GM12878 (cell line): ENCODE data around the gene CUL9. TPM values are rescaled to one million over a fixed set of nuclear protein-coding genes. Genes with fewer than 3 reads are reported as not detected.

Experiments used
- ATAC-seq: fragments of 200-7000 bp; cut with Tn5 transposase; 3 replicates; pipeline ENCODE4 v1.9.1; 2020; ENCODE audit warnings: mild to moderate bottlenecking, moderate library complexity
- BruUV-seq: library from RNA; stranded (reverse); fragments of 400-500 nt; replicated peaks from 2 replicates; lab custom pipeline; 2021; lab: Mats Ljungman, UMichigan
- CTCF ChIA-PET: fragments of 300-600 bp; sonication (Branson Sonifier 250); formaldehyde crosslinking; extraction: SDS; loops from one replicate; lab custom pipeline; 2021; ENCODE audit warnings: inconsistent platforms; lab: Yijun Ruan, JAX
- POLR2A ChIA-PET: fragments of 350-600 bp; formaldehyde crosslinking; extraction: SDS; loops from one replicate; lab custom pipeline; 2021; ENCODE audit warnings: inconsistent platforms; lab: Charles Lee
- RAD21 ChIA-PET: fragments of 300-600 bp; sonication (Branson Sonifier 250); formaldehyde crosslinking; loops from one replicate; lab custom pipeline; 2023; ENCODE audit warnings: antibody characterized with exemption; ENCODE audit not compliant: unreplicated experiment; lab: Charles Lee
- SMC1A ChIA-PET: fragments of 300-600 bp; sonication (Branson Sonifier 250); formaldehyde crosslinking; loops from one replicate; lab custom pipeline; 2023; ENCODE audit not compliant: unreplicated experiment, uncharacterized antibody; lab: Charles Lee
- DNase-seq: peaks from one replicate; pipeline ENCODE4 v3.0.0-alpha.2; 2011; ENCODE audit warnings: low read depth, low spot score
- FAIRE-seq: peaks from 3 replicates; lab custom pipeline; 2011; peaks lifted over from hg19 to GRCh38; lab: Jason Lieb, UNC
- H2AFZ ChIP-seq: 2 replicates; pipeline ENCODE4 v1.6.0; 2011; ENCODE audit warnings: low read depth, low read length, control low read depth; ENCODE audit not compliant: control insufficient read depth
- H3K27ac ChIP-seq: 2 replicates; pipeline ENCODE4 v1.5.1; 2011; ENCODE audit warnings: control low read depth; ENCODE audit not compliant: control insufficient read depth, insufficient read depth
- H3K27me3 ChIP-seq, 2 experiments: replicated peaks in 1 of 2; 2 replicates each; pipeline versions ENCODE4 v1.6.0 to v1.6.1; 2011; ENCODE audit warnings: low read length in 1 of 2; ENCODE audit not compliant: control insufficient read depth in 2 of 2, insufficient read depth in 2 of 2
- H3K36me3 ChIP-seq, 2 experiments: 2 replicates each; pipeline ENCODE4 v1.5.1; 2011; ENCODE audit warnings: low read length in 1 of 2; ENCODE audit not compliant: control insufficient read depth in 2 of 2, insufficient read depth in 2 of 2
- H3K4me1 ChIP-seq: 2 replicates; pipeline ENCODE4 v1.6.1; 2011; ENCODE audit warnings: mild to moderate bottlenecking, low read length, moderate library complexity, mixed read lengths; ENCODE audit not compliant: control insufficient read depth, insufficient read depth
- H3K4me2 ChIP-seq: 2 replicates; pipeline ENCODE4 v1.6.0; 2011; ENCODE audit warnings: control low read depth; ENCODE audit not compliant: control insufficient read depth, insufficient read depth
- H3K4me3 ChIP-seq: fragments of 200-600 bp; sonication (generic); 2 replicates; pipeline ENCODE4 v1.5.1; 2016
- H3K79me2 ChIP-seq: 2 replicates; pipeline ENCODE4 v1.6.0; 2011; ENCODE audit warnings: low read length; ENCODE audit not compliant: control insufficient read depth, insufficient read depth
- H3K9ac ChIP-seq: 2 replicates; pipeline ENCODE4 v1.8.0; 2011; ENCODE audit warnings: low read length, control low read depth, mixed read lengths; ENCODE audit not compliant: control insufficient read depth, insufficient read depth
- H3K9me3 ChIP-seq: replicated peaks from 3 replicates; pipeline ENCODE4 v1.5.1; 2011; ENCODE audit warnings: mild to moderate bottlenecking, low read length; ENCODE audit not compliant: control insufficient read depth, insufficient read depth
- H4K20me1 ChIP-seq: 2 replicates; pipeline ENCODE4 v1.6.0; 2011; ENCODE audit not compliant: control insufficient read depth, insufficient read depth
- BCL11A ChIP-seq: IDR thresholded peaks from 2 replicates; pipeline ENCODE4 v1.6.1; 2011; ENCODE audit warnings: low read depth, low read length
- RELA ChIP-seq: fragments of 450-650 bp; IDR thresholded peaks from 2 replicates; pipeline ENCODE4 v1.8.0; 2014; ENCODE audit warnings: borderline replicate concordance; ENCODE audit not compliant: partially characterized antibody
- ZNF592 ChIP-seq: fragments of 450-650 bp; IDR thresholded peaks from 2 replicates; pipeline ENCODE4 v1.6.1; 2017; ENCODE audit warnings: mild to moderate bottlenecking, moderate library complexity
- WGBS: methylation state at CpG from one replicate; pipeline ENCODE4 v1.1.6; 2016; ENCODE audit warnings: low lambda C conversion rate; ENCODE audit not compliant: insufficient replicate concordance, insufficient coverage; ENCODE audit errors: missing lambda C conversion rate; 5-methylcytosine and 5-hydroxymethylcytosine counted together
- in situ Hi-C: fragments of 300-500 bp; cut with MboI; formaldehyde crosslinking; loops from 9 replicates; pipeline ENCODE4 v1.14.3; 2018; ENCODE audit warnings: mixed read lengths
- intact Hi-C: fragments of 100-400 bp; cut with micrococcal nuclease; formaldehyde crosslinking; loops from one replicate; pipeline ENCODE4 v1.14.2; 2022; ENCODE audit not compliant: unreplicated experiment
- polyA plus RNA-seq, 11 experiments: library from polyadenylated mRNA; depleted of rRNA in 4 of 11; unstranded in 6 of 11; stranded (reverse) in 5 of 11; fragments of >200 nt; fragmentation: Nextera tagmentation in 4 of 11; fragmentation: Illumina TruSeq in 1 of 11; extraction: Ambion mirVana in 4 of 11; extraction: Trizol in 1 of 11; gene quantifications; 1 replicate in 1 of 11; 2 replicates in 10 of 11; pipeline versions ENCODE4 v1.2.1 to v1.2.3, GENCODE V29; 2011 to 2016; ENCODE audit warnings: inconsistent platforms in 2 of 11, missing spikeins in 2 of 11, low read depth in 1 of 11
- total RNA-seq, 4 experiments: library from RNA; depleted of rRNA in 3 of 4; stranded (reverse); fragments of >200 nt in 3 of 4; fragmentation: Illumina TruSeq in 1 of 4; extraction: Trizol in 1 of 4; gene quantifications; 2 replicates each; pipeline versions ENCODE4 v1.2.1 to v1.2.3, GENCODE V29; 2013 to 2021
- TF ChIP-seq, protein P1 (sequence below): IDR thresholded peaks from 2 replicates; pipeline ENCODE4 v1.6.1; 2012; ENCODE audit warnings: low read length, inconsistent platforms

Gene CUL9
- total and polyA plus RNA-seq, 10 of the 15 experiments (the other 5 are each of a cell fraction or from before 2014, with no cell fraction given) = 1.2 to 48.3 (median 17.2) TPM

DNA sequence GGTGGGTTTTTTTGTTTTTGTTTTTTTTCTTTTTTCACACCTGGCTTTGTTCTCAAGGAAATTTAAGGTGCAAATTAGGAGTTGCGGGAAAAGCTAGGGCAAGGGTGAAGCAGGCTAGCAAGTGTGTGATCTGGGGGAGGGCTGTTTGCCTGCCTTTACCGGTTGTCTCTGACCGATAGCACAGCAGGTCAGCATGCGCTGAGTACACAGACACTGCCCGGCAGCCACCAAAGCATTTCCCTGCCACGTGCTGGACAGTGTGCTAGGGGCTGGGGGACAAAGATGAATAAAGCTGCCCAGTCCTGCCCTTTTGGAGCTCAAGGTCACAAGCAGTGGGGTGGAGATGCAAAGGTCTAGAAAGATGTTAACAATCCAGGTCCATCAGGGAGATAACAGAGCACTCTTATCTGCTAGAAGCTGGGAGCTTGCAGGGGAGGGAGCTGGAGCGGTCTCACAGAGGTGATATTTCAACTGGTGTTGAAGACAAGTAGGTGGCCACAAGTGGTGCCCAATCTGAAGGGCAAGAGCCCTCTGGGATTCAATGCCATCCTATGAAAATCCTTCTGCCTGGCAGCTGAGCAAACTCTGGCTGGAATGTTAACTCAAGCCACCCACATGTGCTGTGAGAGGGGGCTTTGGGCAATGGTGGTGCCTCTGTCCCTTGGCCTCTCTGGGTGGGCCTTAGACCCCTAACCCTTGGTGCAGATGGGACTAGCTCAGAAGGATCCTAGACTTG, 85.8 kb downstream of the CUL9 start (continued):
- TF ChIP-seq, protein P1, sequence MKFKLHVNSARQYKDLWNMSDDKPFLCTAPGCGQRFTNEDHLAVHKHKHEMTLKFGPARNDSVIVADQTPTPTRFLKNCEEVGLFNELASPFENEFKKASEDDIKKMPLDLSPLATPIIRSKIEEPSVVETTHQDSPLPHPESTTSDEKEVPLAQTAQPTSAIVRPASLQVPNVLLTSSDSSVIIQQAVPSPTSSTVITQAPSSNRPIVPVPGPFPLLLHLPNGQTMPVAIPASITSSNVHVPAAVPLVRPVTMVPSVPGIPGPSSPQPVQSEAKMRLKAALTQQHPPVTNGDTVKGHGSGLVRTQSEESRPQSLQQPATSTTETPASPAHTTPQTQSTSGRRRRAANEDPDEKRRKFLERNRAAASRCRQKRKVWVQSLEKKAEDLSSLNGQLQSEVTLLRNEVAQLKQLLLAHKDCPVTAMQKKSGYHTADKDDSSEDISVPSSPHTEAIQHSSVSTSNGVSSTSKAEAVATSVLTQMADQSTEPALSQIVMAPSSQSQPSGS = no peak
- TF ChIP-seq ZNF592 = no peak
- TF ChIP-seq BCL11A = no peak

DNA sequence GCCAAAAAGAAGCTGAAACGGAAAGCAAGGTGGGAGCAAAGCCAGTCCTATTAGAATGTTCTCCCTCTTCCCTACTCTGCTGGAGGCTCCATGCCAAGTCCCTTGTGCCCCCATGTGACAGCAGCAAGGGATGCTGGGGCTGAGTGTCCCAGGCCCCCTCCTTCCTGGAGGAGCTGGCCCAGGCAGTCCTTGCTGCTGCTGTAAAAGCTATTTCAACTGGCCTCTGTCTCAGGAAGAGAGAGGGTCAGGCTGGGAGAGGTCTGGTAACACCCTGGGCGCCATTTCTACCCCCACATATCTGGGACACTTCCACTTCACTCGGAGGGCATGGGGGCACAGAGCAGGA, 86.3 kb downstream of the CUL9 start:
- H2AFZ ChIP-seq = no peak overlapping the region
- DNase-seq (no peak), FAIRE-seq (no peak), ATAC-seq (no peak)
- SMC1A ChIA-PET = interaction anchor here (0.7 to 2.5 kb wide), 9 partner anchors 9 to 238 kb away, joined by 3 to 10 read pairs (median 4); partner anchors contain the start of gene CRIP3
- H3K9ac ChIP-seq = no peak overlapping the region
- H3K36me3 ChIP-seq = no peaks in the 10 kb centered on the region
- no peak for TF ChIP-seq RELA
- H3K4me2 ChIP-seq = no peak overlapping the region
- no peak overlapping the region for H3K4me3 ChIP-seq
- WGBS = 74% methylated on average over 3 of the region's 3 CpGs
- RAD21 ChIA-PET = interaction anchor here (1.0 to 1.7 kb wide), 9 partner anchors 40 to 241 kb away, joined by 3 to 6 read pairs (median 4); partner anchors contain the start of genes CRIP3 and ZNF318
- no peaks in the 10 kb centered on the region for H3K79me2 ChIP-seq
- CTCF ChIA-PET = interaction anchor here (0.7 to 3.2 kb wide), 11 partner anchors 40 to 238 kb away, joined by 3 to 15 read pairs (median 3); partner anchors contain the start of gene CRIP3
- intact Hi-C loops (no loop called here), in situ Hi-C loops (no loop called here)
- no peaks in the 10 kb centered on the region for H3K27me3 ChIP-seq
- H3K9me3 ChIP-seq = no peaks in the 10 kb centered on the region
- POLR2A ChIA-PET = interaction anchor here (0.5 to 1.6 kb wide), 4 partner anchors 54 to 101 kb away, joined by 3 to 6 read pairs (median 4); partner anchors contain the start of gene ZNF318
- no peak overlapping the region for H3K27ac ChIP-seq
- H4K20me1 ChIP-seq = no peaks in the 10 kb centered on the region
- no TSS peak for BruUV-seq
- peaks cover 20% of the 10 kb centered on the region for H3K4me1 ChIP-seq
